Placental pericyte (primary cell): ENCODE data around the gene RNF144B. TPM values are rescaled to one million over a fixed set of nuclear protein-coding genes. Genes with fewer than 3 reads are reported as not detected.

Source experiments
- total RNA-seq: library from RNA; depleted of rRNA; stranded (reverse); fragments of >200 nt; gene quantifications from 2 replicates; pipeline ENCODE4 v1.2.3, GENCODE V29; 2012

Gene RNF144B
- 0.44 and 1.4 TPM in 2 replicates for total RNA-seq

GRCh38 chr6:18387061-18387721 is at the start of gene RNF144B:
Gene RNF144B (plus strand): TSS chr6:18387350. CDS start chr6:18399535, 12,185 bp downstream.

Other genes with a start within 250 kb of the RNF144B start
- gene TPMT, start 232.3 kb upstream of the RNF144B start, total RNA-seq, result 8.8 and 13.0 TPM in 2 replicates
- 11.2 and 18.3 TPM in 2 replicates for gene KDM1B, start 231.9 kb upstream of the RNF144B start, total RNA-seq
- 86.4 and 119 TPM in 2 replicates for gene DEK, start 122.8 kb upstream of the RNF144B start, total RNA-seq